GM23338 (cell line): ENCODE results near the gene ZNF780B.

Experiments used
- CREB1 ChIP-seq: fragments of 250-450 bp; sonication (Bioruptor Pico); IDR thresholded peaks from 2 replicates; pipeline ENCODE4 v1.5.0; 2020; ENCODE audit warnings: low read depth, mild to moderate bottlenecking, moderate library complexity
- CTCF ChIP-seq, 2 experiments: fragments of 200-600 bp in 1 of 2; sonication (generic) in 1 of 2; conservative IDR thresholded peaks; 2 replicates each; pipeline versions ENCODE4 v1.5.1 to v1.6.1; 2016 to 2017; ENCODE audit warnings: antibody characterized with exemption in 2 of 2, low read depth in 2 of 2, mild to moderate bottlenecking in 2 of 2, moderate library complexity in 1 of 2

DNA sequence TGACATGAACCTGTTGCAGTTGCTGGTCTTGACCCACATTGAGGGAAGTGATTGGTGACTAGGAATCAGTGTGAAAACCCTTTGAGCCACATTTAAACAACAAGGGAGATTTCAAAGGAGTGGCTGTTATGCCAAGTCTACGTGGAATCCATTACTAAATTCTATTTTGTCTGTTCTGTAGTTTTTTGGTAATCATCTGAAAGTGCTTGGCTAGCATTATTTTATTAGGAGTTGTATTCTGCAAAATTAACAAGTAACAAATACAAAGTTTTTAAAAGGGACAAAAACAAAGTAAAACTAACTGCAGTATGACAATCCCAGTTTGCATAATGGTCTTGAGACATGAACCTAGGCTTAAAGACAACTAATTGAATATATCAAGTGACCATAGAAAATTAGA is 48.7 kb upstream of the ZNF780B start:
- TF ChIP-seq CTCF (conservative IDR thresholded peaks at IDR 0.05; ENCODE audit: low read depth in 2 of 2) (no peak), CREB1 (no peak)
